GM19372 (cell line): ENCODE data around the gene SKIL.

Source experiments
- ATAC-seq: cut with Tn5 transposase; IDR thresholded peaks from one replicate; pipeline ENCODE4 v1.9.1; 2021; ENCODE audit warnings: mild to moderate bottlenecking, low read depth, moderate library complexity; ENCODE audit not compliant: unreplicated experiment

Gene SKIL

GRCh38 chr3:170431054-170431453, 73.5 kb downstream of the SKIL start:
- ATAC-seq: no peak

GRCh38 chr3:170432416-170432815, 74.9 kb downstream of the SKIL start:
- ATAC-seq: no peak

GRCh38 chr3:170436697-170437096, 79.2 kb downstream of the SKIL start:
- no peak for ATAC-seq

GRCh38 chr3:170437176-170437575, 79.7 kb downstream of the SKIL start:
- ATAC-seq: no peak

- ATAC-seq: no peak
These were observed 80.3 kb downstream of the SKIL start for GRCh38 chr3:170437696-170438407.

DNA sequence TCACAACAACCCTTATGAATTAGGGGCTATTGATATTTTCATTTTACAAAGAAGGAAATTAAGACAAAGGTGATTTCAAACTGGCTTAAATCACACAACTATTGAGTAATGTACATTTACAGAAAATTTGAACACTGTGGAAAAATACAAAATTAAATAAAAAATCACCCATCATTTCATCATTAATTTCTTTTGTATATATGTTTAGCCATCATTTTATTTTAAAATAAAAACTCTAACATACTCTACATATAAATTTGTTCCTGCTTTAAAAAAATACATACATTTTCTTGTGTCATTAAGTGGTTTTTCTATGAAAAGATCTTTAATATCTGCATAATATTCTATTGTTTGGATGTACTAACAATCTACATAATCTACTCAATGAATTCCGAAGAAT, 81.3 kb downstream of the SKIL start:
- no peak for ATAC-seq

DNA sequence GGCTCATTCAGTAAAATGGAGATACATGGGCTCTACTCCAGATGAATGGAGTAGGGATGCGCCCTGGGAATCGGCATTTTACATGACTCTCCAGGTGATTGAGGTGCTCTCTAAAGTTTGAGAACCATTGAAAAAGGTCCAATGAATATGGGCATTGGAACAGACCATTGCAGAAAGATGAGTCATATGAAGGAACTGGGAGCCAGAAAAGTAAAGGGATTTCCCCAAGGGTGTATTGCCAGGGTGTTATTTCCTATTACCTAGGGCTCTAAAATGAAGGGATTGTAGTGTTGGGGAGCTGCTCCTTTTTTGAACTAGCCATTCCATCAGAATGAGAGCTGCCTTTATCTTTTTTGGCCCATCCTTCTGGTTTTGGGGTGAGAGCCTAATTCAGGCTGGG, 82.8 kb downstream of the SKIL start:
- no peak for ATAC-seq

DNA sequence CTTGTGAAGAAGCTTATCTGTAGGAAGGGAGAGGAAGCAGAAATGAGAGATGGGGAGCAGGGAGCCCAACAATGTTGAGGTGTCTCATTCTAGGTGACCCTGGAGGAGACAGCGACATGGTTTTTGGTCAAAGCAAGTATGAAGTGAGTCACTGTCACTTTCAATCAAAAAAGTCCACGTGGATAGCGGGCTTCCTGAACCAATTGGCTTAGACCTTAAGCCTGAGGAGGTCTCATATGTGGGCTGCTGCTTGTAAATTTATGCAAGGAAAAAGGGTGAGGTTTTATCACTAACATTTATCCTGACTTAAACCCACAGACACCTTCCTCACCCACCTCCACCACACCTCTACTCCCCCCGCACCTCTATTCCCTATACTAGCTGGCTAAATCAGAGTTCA, 83.9 kb downstream of the SKIL start:
- no peak for ATAC-seq

DNA sequence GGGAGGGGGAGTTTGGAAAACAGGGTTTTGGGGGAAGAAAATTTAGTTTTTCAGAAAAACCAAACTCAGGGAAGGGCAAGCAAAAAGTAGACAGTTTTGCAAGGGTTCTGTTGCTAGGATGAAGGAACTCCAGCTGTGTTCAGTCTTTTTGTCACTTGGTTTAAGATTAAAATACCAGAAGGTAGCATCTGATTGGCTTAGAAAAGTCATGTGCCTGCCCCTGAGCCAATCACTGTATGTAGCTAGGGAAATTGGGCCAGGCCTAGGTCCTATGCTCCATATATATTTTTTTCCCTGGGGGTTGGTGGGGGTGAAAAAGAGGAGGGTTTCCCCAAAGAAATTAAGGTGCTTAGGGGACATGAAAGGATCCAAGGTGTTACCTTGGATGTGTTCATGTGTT, 85.4 kb downstream of the SKIL start:
- no peak for ATAC-seq

GRCh38 chr3:170443457-170443856, 85.9 kb downstream of the SKIL start:
- no peak for ATAC-seq
